H1 (cell line): ENCODE data around the gene SLC11A1.

Source experiments
- BRCA1 ChIP-seq: IDR thresholded peaks from 2 replicates; pipeline ENCODE4 v1.6.1; 2012; ENCODE audit warnings: low read depth, low read length, improper control_type of control experiment
- CEBPB ChIP-seq: IDR thresholded peaks from 2 replicates; pipeline ENCODE4 v1.6.1; 2012; ENCODE audit warnings: low read depth, low read length
- CREB1 ChIP-seq: IDR thresholded peaks from 2 replicates; pipeline ENCODE4 v1.6.1; 2012; ENCODE audit warnings: inconsistent platforms
- EP300 ChIP-seq, 2 experiments: IDR thresholded peaks; 1 replicate in 1 of 2; 2 replicates in 1 of 2; pipeline ENCODE4 v1.6.1; 2011 to 2012; ENCODE audit warnings: low read depth in 2 of 2, low read length in 2 of 2, mild to moderate bottlenecking in 2 of 2, borderline replicate concordance in 1 of 2, inconsistent platforms in 1 of 2, moderate library complexity in 1 of 2
- EZH2 ChIP-seq: fragments of 200-600 bp; sonication (generic); IDR thresholded peaks from 2 replicates; pipeline ENCODE4 v1.7.1; 2012; ENCODE audit warnings: low read depth, mild to moderate bottlenecking, moderate library complexity, low read length, inconsistent platforms; ENCODE audit not compliant: severe bottlenecking
- JUND ChIP-seq: IDR thresholded peaks from 2 replicates; pipeline ENCODE4 v1.6.1; 2011; ENCODE audit warnings: mild to moderate bottlenecking, improper control_type of control experiment, low read length
- KDM1A ChIP-seq: fragments of 200-600, 300-600 bp; sonication (generic); IDR thresholded peaks from 2 replicates; pipeline ENCODE4 v1.7.1; 2016; ENCODE audit warnings: mild to moderate bottlenecking, low read length, borderline replicate concordance
- MAFK ChIP-seq: IDR thresholded peaks from 2 replicates; pipeline ENCODE4 v1.6.1; 2012; ENCODE audit warnings: low read depth, mild to moderate bottlenecking, improper control_type of control experiment, low read length
- PHF8 ChIP-seq: fragments of 200-600 bp; sonication (generic); conservative IDR thresholded peaks from 2 replicates; pipeline ENCODE4 v1.7.1; 2012; ENCODE audit warnings: low read depth, mild to moderate bottlenecking, inconsistent platforms, low read length, moderate library complexity
- POLR2A ChIP-seq, 2 experiments: IDR thresholded peaks; 1 replicate in 1 of 2; 2 replicates in 1 of 2; pipeline ENCODE4 v1.6.1; 2011; ENCODE audit warnings: low read depth in 2 of 2, low read length in 2 of 2, mild to moderate bottlenecking in 2 of 2; ENCODE audit errors: control extremely low read depth in 1 of 2
- RBBP5 ChIP-seq: IDR thresholded peaks from 2 replicates; pipeline ENCODE4 v1.7.1; 2012; ENCODE audit warnings: low read depth, mild to moderate bottlenecking, inconsistent platforms, low read length, moderate library complexity, borderline replicate concordance
- TCF12 ChIP-seq: IDR thresholded peaks from 2 replicates; pipeline ENCODE4 v1.6.1; 2011; ENCODE audit warnings: low read depth, mild to moderate bottlenecking, low read length
- TF ChIP-seq, protein P1 (sequence below), 3 experiments: IDR thresholded peaks; 1 replicate in 2 of 3; 2 replicates in 1 of 3; pipeline versions ENCODE4 v1.5.1 to v1.6.1; 2011; ENCODE audit warnings: low read length in 3 of 3, mild to moderate bottlenecking in 3 of 3, inconsistent platforms in 2 of 3, low read depth in 1 of 3, moderate library complexity in 1 of 3; ENCODE audit not compliant: insufficient read depth in 1 of 3; ENCODE audit errors: control extremely low read depth in 1 of 3
- TF ChIP-seq, protein P2 (sequence below): IDR thresholded peaks from 2 replicates; pipeline ENCODE4 v1.6.1; 2012; ENCODE audit warnings: inconsistent platforms

DNA sequence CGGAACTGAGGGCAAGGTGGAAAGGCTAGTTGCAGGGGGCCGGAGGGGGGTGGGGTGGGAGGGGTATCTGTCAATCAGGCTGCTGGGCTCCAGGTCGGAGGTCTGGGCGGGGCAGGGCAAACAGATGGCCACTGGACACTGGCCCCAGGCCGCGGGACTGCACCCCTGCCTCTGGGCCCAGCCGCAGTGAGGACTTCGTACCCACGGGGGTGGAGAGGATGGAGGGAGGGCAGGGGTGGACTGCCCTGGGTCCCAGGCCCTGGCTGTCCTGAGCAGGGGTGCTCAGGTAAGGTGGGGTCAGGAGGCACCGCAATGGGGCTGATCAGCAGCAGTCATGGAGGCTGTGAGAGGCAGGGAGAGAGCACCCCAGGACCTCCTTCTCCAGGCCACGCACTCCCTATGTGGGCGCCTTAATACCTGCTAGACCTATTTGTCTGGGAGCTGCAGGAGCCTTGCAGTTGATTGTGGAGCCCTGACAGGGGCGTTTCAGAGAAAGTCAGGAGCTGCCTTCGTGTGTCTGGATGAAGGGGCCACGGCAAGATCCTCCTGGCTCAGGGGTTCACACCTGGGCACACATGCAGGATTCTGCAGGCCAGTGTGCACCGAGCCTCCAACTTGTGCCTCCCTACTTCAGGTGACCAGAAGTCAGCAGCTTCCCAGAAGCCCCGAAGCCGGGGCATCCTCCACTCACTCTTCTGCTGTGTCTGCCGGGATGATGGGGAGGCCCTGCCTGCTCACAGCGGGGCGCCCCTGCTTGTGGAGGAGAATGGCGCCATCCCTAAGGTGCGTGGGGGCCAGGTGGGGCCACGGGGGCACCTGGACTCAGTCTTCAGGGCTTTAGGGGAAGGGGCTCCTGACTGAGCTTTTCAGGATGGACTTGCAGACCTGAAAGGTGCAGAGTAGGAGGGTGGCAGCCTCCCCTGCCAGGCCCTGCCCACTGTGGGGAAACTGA is 19.1 kb downstream of the SLC11A1 start:
- no peak for TF ChIP-seq EZH2
- no peak for TF ChIP-seq KDM1A
- TF ChIP-seq TCF12 = no peak
- no peak for TF ChIP-seq CEBPB
- TF ChIP-seq, protein P1, sequence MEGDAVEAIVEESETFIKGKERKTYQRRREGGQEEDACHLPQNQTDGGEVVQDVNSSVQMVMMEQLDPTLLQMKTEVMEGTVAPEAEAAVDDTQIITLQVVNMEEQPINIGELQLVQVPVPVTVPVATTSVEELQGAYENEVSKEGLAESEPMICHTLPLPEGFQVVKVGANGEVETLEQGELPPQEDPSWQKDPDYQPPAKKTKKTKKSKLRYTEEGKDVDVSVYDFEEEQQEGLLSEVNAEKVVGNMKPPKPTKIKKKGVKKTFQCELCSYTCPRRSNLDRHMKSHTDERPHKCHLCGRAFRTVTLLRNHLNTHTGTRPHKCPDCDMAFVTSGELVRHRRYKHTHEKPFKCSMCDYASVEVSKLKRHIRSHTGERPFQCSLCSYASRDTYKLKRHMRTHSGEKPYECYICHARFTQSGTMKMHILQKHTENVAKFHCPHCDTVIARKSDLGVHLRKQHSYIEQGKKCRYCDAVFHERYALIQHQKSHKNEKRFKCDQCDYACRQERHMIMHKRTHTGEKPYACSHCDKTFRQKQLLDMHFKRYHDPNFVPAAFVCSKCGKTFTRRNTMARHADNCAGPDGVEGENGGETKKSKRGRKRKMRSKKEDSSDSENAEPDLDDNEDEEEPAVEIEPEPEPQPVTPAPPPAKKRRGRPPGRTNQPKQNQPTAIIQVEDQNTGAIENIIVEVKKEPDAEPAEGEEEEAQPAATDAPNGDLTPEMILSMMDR (IDR thresholded peaks at IDR 0.05; ENCODE audit: control extremely low read depth in 1 of 3, insufficient read depth in 1 of 3, low read depth in 1 of 3, low read length in 3 of 3) = no peak
- no peak for TF ChIP-seq EP300 (IDR thresholded peaks at IDR 0.05; ENCODE audit: borderline replicate concordance in 1 of 2, low read depth in 2 of 2, low read length in 2 of 2)
- TF ChIP-seq POLR2A (IDR thresholded peaks at IDR 0.05; ENCODE audit: control extremely low read depth in 1 of 2, low read depth in 2 of 2, low read length in 2 of 2) = no peak
- TF ChIP-seq JUND = no peak
- no peak for TF ChIP-seq CREB1
- TF ChIP-seq BRCA1 = no peak
- no peak for TF ChIP-seq RBBP5
- no peak for TF ChIP-seq PHF8
- no peak for TF ChIP-seq MAFK
- TF ChIP-seq, protein P2, sequence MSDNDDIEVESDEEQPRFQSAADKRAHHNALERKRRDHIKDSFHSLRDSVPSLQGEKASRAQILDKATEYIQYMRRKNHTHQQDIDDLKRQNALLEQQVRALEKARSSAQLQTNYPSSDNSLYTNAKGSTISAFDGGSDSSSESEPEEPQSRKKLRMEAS = no peak
